GM21381 (cell line): Measurements from ENCODE around the gene SAMD1.

Experiments used
- ATAC-seq: cut with Tn5 transposase; IDR thresholded peaks from one replicate; pipeline ENCODE4 v1.9.1; 2021; ENCODE audit warnings: mild to moderate bottlenecking, moderate library complexity; ENCODE audit not compliant: unreplicated experiment

The SAMD1 gene

DNA sequence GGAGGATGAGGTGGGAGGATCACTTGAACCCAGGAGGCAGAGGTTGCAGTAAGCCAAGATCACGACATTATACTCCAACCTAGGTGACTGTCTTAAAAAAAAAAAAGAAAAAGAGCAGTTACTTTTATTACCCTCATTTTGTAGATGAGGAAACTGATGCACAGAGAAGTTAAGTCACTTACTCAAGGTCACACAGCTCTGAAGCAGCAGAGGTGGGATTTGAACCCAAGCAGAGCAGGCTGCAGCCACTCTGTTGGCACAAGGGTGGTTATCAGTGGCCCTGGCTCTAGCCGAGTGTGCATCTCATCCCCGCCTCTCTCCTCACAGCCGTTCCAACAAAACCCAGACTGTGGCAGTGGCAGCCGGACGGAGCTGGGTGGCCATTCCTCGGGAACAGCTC, 51.4 kb downstream of the SAMD1 start:
- no peak for ATAC-seq
